Testis (tissue), 2 donors: Measurements from ENCODE around the gene KBTBD12.

Experiments
- CTCF ChIP-seq, 3 experiments: fragments of 450-650 bp in 2 of 3; fragments of 200-600 bp in 1 of 3; sonication (generic) in 1 of 3; IDR thresholded peaks; one replicate each; pipeline ENCODE4 v1.5.1; 2016 to 2019; ENCODE audit warnings: antibody characterized with exemption in 3 of 3, mild to moderate bottlenecking in 2 of 3, moderate library complexity in 1 of 3
- POLR2A ChIP-seq: fragments of 450-650 bp; IDR thresholded peaks from one replicate; pipeline ENCODE4 v1.6.1; 2017; ENCODE audit warnings: antibody characterized with exemption, mild to moderate bottlenecking, moderate library complexity

GRCh38 chr3:127865941-127866340, 49.1 kb upstream of the KBTBD12 start:
- TF ChIP-seq CTCF (IDR thresholded peaks at IDR 0.05) (no peak), POLR2A (no peak)
